HFFc6 (cell line): ENCODE measurements around the gene RBM33. TPM values are rescaled to one million over a fixed set of nuclear protein-coding genes. Genes with fewer than 3 reads are reported as not detected.

Experiments
- DNase-seq: peaks from one replicate; pipeline ENCODE4 v3.0.0-alpha.2; 2018
- H3K27ac Mint-ChIP-seq: 2 replicates; pipeline ENCODE4 v1.8.0; 2020; ENCODE audit warnings: mild to moderate bottlenecking, mixed read lengths
- H3K27me3 Mint-ChIP-seq: 2 replicates; pipeline ENCODE4 v1.8.0; 2021; ENCODE audit warnings: mild to moderate bottlenecking, moderate library complexity, mixed read lengths; ENCODE audit not compliant: insufficient read depth
- H3K36me3 Mint-ChIP-seq: 2 replicates; pipeline ENCODE4 v1.8.0; 2021; ENCODE audit warnings: low read depth, mixed read lengths
- H3K4me1 Mint-ChIP-seq: 2 replicates; pipeline ENCODE4 v1.8.0; 2020; ENCODE audit warnings: low read depth, mixed read lengths
- H3K4me3 Mint-ChIP-seq: 2 replicates; pipeline ENCODE4 v1.8.0; 2020; ENCODE audit warnings: mild to moderate bottlenecking, moderate library complexity, mixed read lengths
- H3K9me3 Mint-ChIP-seq: 2 replicates; pipeline ENCODE4 v1.8.0; 2020; ENCODE audit warnings: mild to moderate bottlenecking, mixed read lengths
- total RNA-seq, 6 experiments: library from RNA; stranded (reverse); fragmentation: NEBNext Ultra II Directional; extraction: Animal tissue kit (Norgen Biotek cat#: 25700); gene quantifications; 2 replicates in 1 of 6; 3 replicates in 5 of 6; pipeline ENCODE4 v1.2.3, GENCODE V29; 2021
- TF ChIP-seq, protein P1 (sequence below): fragments of 200-600 bp; sonication (generic); IDR thresholded peaks from 2 replicates; pipeline ENCODE4 v1.5.0; 2021; ENCODE audit warnings: antibody characterized with exemption, mild to moderate bottlenecking

RBM33 gene
- total RNA-seq, 6 experiments from 2014 or later = 31.5 to 38.9 (median 34.5) TPM

DNA sequence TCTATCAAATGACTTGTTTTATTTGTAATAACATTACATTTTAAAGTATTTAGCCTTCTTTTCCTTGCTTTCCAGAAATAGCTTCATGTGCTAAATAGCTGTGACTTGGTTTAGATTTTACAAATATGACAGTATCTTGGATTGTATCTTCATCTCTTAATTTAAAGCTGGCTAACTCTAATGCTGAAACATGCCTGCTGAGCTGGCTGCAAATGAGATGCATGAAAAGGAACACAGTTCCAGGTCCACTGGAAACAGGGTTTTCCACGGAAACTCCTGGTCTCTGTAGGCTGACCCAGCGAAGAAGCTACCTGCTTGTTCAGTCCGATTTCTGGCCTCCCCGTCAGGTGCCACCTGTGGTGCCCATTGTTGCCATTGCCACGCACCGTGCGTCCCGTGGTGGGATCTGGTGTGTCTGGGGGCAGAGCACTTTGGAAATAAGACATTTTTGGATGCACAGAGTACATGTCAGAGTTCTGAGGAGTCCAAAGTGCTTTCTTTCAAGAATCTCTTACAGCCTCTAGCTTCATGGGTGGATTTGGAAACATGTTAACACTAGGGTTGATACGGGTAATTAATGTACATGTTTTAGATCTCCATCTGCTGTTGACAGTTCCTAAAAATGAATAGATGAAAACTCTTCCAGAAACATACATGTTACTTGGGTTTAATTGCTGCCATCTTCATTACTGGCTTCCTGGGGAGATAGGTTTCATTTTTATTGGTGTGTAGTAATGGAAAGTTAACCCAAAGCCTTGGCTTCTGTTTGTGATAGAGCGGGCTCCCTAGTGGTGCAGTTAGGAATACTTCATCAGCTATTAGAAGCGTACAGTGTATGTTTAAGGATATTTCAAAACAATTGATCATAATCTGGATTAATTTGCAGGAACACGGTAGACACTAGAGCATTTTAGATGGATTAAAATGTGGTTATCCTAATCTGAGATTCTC is 122.8 kb downstream of the RBM33 start:
- Mint-ChIP-seq H3K9me3 (no peaks in the 10 kb centered on the region), H3K36me3 (peaks cover 7% of the 10 kb centered on the region)

GRCh38 chr7:155769701-155770100 is 125.2 kb downstream of the RBM33 start:
- no peak overlapping the region for H3K4me3 Mint-ChIP-seq
- no peak for DNase-seq
- no peaks in the 10 kb centered on the region for H3K9me3 Mint-ChIP-seq
- H3K36me3 Mint-ChIP-seq = peaks cover 7% of the 10 kb centered on the region
- H3K27ac Mint-ChIP-seq = peak overlapping the region; percentile 36; the same call in 1 of the 2 replicates
- H3K27me3 Mint-ChIP-seq = no peaks in the 10 kb centered on the region; the same call in 1 of the 2 replicates
- TF ChIP-seq, protein P1, sequence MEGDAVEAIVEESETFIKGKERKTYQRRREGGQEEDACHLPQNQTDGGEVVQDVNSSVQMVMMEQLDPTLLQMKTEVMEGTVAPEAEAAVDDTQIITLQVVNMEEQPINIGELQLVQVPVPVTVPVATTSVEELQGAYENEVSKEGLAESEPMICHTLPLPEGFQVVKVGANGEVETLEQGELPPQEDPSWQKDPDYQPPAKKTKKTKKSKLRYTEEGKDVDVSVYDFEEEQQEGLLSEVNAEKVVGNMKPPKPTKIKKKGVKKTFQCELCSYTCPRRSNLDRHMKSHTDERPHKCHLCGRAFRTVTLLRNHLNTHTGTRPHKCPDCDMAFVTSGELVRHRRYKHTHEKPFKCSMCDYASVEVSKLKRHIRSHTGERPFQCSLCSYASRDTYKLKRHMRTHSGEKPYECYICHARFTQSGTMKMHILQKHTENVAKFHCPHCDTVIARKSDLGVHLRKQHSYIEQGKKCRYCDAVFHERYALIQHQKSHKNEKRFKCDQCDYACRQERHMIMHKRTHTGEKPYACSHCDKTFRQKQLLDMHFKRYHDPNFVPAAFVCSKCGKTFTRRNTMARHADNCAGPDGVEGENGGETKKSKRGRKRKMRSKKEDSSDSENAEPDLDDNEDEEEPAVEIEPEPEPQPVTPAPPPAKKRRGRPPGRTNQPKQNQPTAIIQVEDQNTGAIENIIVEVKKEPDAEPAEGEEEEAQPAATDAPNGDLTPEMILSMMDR = no peak
- H3K4me1 Mint-ChIP-seq = peaks cover 6% of the 10 kb centered on the region; the same call in 1 of the 2 replicates

More for the DNA sequence above, 122.8 kb downstream of the RBM33 start:
- no peaks in the 10 kb centered on the region; the same call in 1 of the 2 replicates for H3K27me3 Mint-ChIP-seq
- H3K27ac Mint-ChIP-seq = no peak overlapping the region
- DNase-seq = no peak
- peaks cover 6% of the 10 kb centered on the region; the same call in 1 of the 2 replicates for H3K4me1 Mint-ChIP-seq
- H3K4me3 Mint-ChIP-seq = no peak overlapping the region
- TF ChIP-seq, protein P1 = no peak

DNA sequence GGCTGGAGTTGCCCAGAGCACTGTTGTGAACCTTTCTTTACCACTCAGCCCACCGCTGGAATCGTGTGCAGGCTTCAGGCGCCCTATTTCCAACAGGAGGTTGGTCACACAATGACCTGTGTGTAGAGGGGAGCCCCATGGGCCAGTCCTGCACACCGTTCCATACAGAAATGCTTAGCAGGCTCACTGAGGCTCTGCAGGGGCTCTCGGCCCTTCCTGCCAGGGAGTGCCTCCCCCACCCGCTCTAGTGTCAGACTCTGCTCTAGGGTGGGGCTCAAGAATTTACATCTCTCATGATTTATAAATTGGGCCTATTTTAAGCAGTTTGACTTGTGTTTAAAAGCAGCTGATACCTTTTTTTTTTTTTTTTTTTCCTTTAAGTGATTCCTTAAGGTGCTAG is 125.8 kb downstream of the RBM33 start:
- H3K4me1 Mint-ChIP-seq = peaks cover 6% of the 10 kb centered on the region; the same call in 1 of the 2 replicates
- DNase-seq = no peak
- no peaks in the 10 kb centered on the region; the same call in 1 of the 2 replicates for H3K27me3 Mint-ChIP-seq
- TF ChIP-seq, protein P1 = no peak
- H3K9me3 Mint-ChIP-seq = no peaks in the 10 kb centered on the region
- H3K27ac Mint-ChIP-seq = no peak overlapping the region; the same call in 1 of the 2 replicates
- H3K4me3 Mint-ChIP-seq = no peak overlapping the region
- peaks cover 7% of the 10 kb centered on the region for H3K36me3 Mint-ChIP-seq

GRCh38 chr7:155773531-155773930 is 129.1 kb downstream of the RBM33 start:
- Mint-ChIP-seq H3K4me3 (no peak overlapping the region), H3K27ac (no peak overlapping the region), H3K36me3 (peaks cover 7% of the 10 kb centered on the region), H3K4me1 (peaks cover 6% of the 10 kb centered on the region; the same call in 1 of the 2 replicates), H3K27me3 (no peaks in the 10 kb centered on the region; the same call in 1 of the 2 replicates), H3K9me3 (no peaks in the 10 kb centered on the region)
- no peak for DNase-seq
- TF ChIP-seq, protein P1 = no peak

DNA sequence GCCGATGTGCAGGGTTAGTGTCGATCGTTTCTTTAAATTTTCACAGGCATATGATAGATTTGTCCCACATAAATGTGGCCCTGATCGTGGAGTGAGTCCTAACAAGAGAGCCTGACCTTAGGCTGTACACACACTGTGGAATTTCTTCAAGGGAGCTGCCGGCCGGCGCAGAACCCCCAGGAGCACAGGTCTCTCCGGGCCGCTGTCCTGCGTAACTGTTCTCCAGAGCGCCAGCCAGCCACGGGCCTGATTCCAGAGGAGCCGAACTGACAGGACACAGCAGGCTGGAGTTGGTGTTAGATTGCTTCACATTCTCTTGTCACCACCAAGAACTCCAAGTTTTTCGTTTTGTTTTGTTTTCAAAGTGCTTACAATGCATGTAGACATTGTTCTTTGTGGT is 130.5 kb downstream of the RBM33 start:
- H3K27ac Mint-ChIP-seq = no peak overlapping the region
- H3K4me3 Mint-ChIP-seq = no peak overlapping the region
- H3K4me1 Mint-ChIP-seq = peaks cover 1% of the 10 kb centered on the region; the same call in 1 of the 2 replicates
- peaks cover 1% of the 10 kb centered on the region for H3K36me3 Mint-ChIP-seq
- H3K9me3 Mint-ChIP-seq = no peaks in the 10 kb centered on the region
- H3K27me3 Mint-ChIP-seq = no peaks in the 10 kb centered on the region; the same call in 1 of the 2 replicates
- TF ChIP-seq, protein P1 = no peak
- no peak for DNase-seq
